Adipose tissue (tissue), 3 donors: ENCODE measurements around the gene CDC26. TPM values are rescaled to one million over a fixed set of nuclear protein-coding genes. Genes with fewer than 3 reads are reported as not detected.
A peak's percentile ranks its signal among the peaks of the same experiment; 100 is the strongest.
"Not testable (repeated sequence)": the region's sequence is repeated elsewhere in the genome, so short reads cannot be mapped to it uniquely, and the experiment has no call there.

Experiments used
- H3K27ac ChIP-seq: one replicate; pipeline ENCODE4 v1.5.1; 2013; ENCODE audit warnings: low read depth, low read length
- WGBS, 3 donors: extraction: QIAGEN DNeasy Blood & Tissue Kit; methylation state at CpG; one replicate each; pipeline ENCODE4 v1.1.7; 2013; 5-methylcytosine and 5-hydroxymethylcytosine counted together
- polyA plus RNA-seq, 3 donors: library from polyadenylated mRNA; stranded (reverse); fragments of 200-250 nt; gene quantifications; one replicate each; pipeline ENCODE4 v1.2.3, GENCODE V29; 2013
- donor health status: healthy with polysubstance abuse.
- donor health status: Bipolar disorder and iron deficiency.
- donor health status: healthy.

The CDC26 gene
- polyA plus RNA-seq, 3 donors, result 17.4 to 105 (median 31.6) TPM

GRCh38 chr9:113250807-113251206 is 24.6 kb downstream of the CDC26 start:
- no peak overlapping the region for H3K27ac ChIP-seq
- 74 to 94% (median 85%) methylated on average over 2 of the region's 2 CpGs for WGBS, 3 donors

GRCh38 chr9:113249661-113250060 is 25.7 kb downstream of the CDC26 start:
- 94 to 98% (median 98%) methylated on average over 2 of the region's 2 CpGs for WGBS, 3 donors
- not testable (repeated sequence) for H3K27ac ChIP-seq

GRCh38 chr9:113247640-113248039 is 27.7 kb downstream of the CDC26 start:
- H3K27ac ChIP-seq, result no peak overlapping the region

GRCh38 chr9:113246928-113247327 is 28.4 kb downstream of the CDC26 start:
- H3K27ac ChIP-seq, result no peak overlapping the region
- 86 to 90% (median 89%) methylated on average over 6 of the region's 6 CpGs for WGBS, 3 donors

- 84 to 90% (median 86%) methylated on average over 4 of the region's 4 CpGs for WGBS, 3 donors
- no peak overlapping the region for H3K27ac ChIP-seq
Observed at GRCh38 chr9:113245894-113246293, 29.5 kb downstream of the CDC26 start.

- H3K27ac ChIP-seq, result no peak overlapping the region
- WGBS, 3 donors, result 88 to 90% (median 90%) methylated on average over 2 of the region's 2 CpGs
Observed at GRCh38 chr9:113244556-113244955, 30.8 kb downstream of the CDC26 start.

GRCh38 chr9:113241161-113241560 is 34.2 kb downstream of the CDC26 start:
- WGBS, 3 donors, result 94 to 96% (median 96%) methylated on average over 2 of the region's 2 CpGs
- H3K27ac ChIP-seq, result no peak overlapping the region

GRCh38 chr9:113238859-113239232 is 36.5 kb downstream of the CDC26 start:
- 27 to 43% (median 30%) methylated on average over 4 of the region's 4 CpGs for WGBS, 3 donors
- no peak overlapping the region for H3K27ac ChIP-seq

GRCh38 chr9:113238202-113238858 is 37.0 kb downstream of the CDC26 start:
- 86 to 93% (median 88%) methylated on average over 10 of the region's 10 CpGs for WGBS, 3 donors
- no peak overlapping the region for H3K27ac ChIP-seq

GRCh38 chr9:113237026-113237425 is 38.3 kb downstream of the CDC26 start:
- H3K27ac ChIP-seq, result no peak overlapping the region
- 91 to 95% (median 91%) methylated on average over 4 of the region's 4 CpGs for WGBS, 3 donors

GRCh38 chr9:113235701-113236255 is 39.6 kb downstream of the CDC26 start:
- 69 to 80% (median 71%) methylated on average over 10 of the region's 10 CpGs for WGBS, 3 donors
- not testable (repeated sequence) for H3K27ac ChIP-seq

GRCh38 chr9:113231701-113232100 is 43.7 kb downstream of the CDC26 start:
- WGBS, 3 donors, result 92 to 97% (median 96%) methylated on average over 2 of the region's 2 CpGs
- H3K27ac ChIP-seq, result no peak overlapping the region

- WGBS, 3 donors, result 60 to 71% (median 68%) methylated on average over 3 of the region's 3 CpGs
- no peak overlapping the region for H3K27ac ChIP-seq
Observed at GRCh38 chr9:113228130-113228665, 47.2 kb downstream of the CDC26 start.

- no peak overlapping the region for H3K27ac ChIP-seq
- WGBS, 3 donors, result 0 to 85% (median 48%) methylated on average over 1 of the region's 1 CpG
Observed at GRCh38 chr9:113227436-113227835, 47.9 kb downstream of the CDC26 start.

GRCh38 chr9:113223963-113224362 is 51.4 kb downstream of the CDC26 start:
- no peak overlapping the region for H3K27ac ChIP-seq
- 88 to 97% (median 93%) methylated on average over 2 of the region's 2 CpGs for WGBS, 3 donors

GRCh38 chr9:113222482-113222841 is 52.9 kb downstream of the CDC26 start:
- no peak overlapping the region for H3K27ac ChIP-seq
- WGBS, 3 donors, result 17 to 67% (median 47%) methylated on average over 5 of the region's 5 CpGs

GRCh38 chr9:113221800-113222481 is 53.4 kb downstream of the CDC26 start:
- WGBS, 3 donors, result 4 to 17% (median 13%) methylated on average over 20 of the region's 20 CpGs
- no peak overlapping the region for H3K27ac ChIP-seq

- peak within 1 kb of the TSS; percentile 78 for H3K27ac ChIP-seq
- 0% methylated on average over 59 to 65 of the region's 65 CpGs for WGBS, 3 donors
Observed at GRCh38 chr9:113221003-113221799, 54.2 kb downstream of the CDC26 start, which contains the start of the genes FKBP15 and SLC31A1. TSS of gene FKBP15 (minus strand) at chr9:113221277. CDS start at chr9:113221243, 34 bp downstream. TSS of gene SLC31A1 (plus strand) at chr9:113221544. CDS start at chr9:113256149, 34,605 bp downstream.
